ENCODE measurements around the gene MACROD2. TPM values are rescaled to one million over a fixed set of nuclear protein-coding genes. Genes with fewer than 3 reads are reported as not detected.
A peak's percentile ranks its signal among the peaks of the same experiment; 100 is the strongest.
"Not testable (repeated sequence)": the region's sequence is repeated elsewhere in the genome, so short reads cannot be mapped to it uniquely, and the experiment has no call there.

The MACROD2 gene
- total RNA-seq, 1 experiment from 2014 or later: 1.6 TPM

DNA sequence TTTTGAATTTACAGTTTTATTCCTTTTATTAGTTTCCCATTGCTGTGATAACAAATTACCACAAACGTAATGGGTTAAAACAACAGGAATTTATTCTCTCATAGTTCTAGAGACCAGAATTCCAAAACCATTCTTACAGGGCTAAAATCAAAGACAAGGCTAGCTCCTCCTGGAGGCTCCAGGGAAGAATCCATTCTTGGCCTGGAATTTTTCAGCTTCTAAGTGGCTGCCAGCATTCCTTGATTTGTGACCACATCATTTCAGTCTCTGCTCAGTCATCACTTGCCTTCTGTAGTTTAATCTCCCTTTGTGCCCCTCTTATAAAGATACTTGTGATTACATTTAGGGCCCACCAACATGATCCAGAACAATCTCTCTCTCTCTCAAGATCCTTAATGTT is 4.0 kb upstream of the MACROD2 start:
- Histone ChIP-seq H2BK5ac (ENCODE audit: insufficient read length, low read length) (no peak overlapping the region), H2BK15ac (ENCODE audit: low read depth, low read length) (no peak overlapping the region), H2BK20ac (ENCODE audit: low read depth, low read length, poor library complexity, severe bottlenecking) (no peak overlapping the region), H3K27ac (ENCODE audit: insufficient read length, low read depth, low read length) (no peak overlapping the region), H2BK120ac (ENCODE audit: low read depth, low read length, poor library complexity, severe bottlenecking) (no peak overlapping the region), H3K23ac (ENCODE audit: insufficient read length, low read depth, low read length) (no peak overlapping the region), H2AFZ (ENCODE audit: low read length) (no peak overlapping the region), H3T11ph (ENCODE audit: low read length) (no peak overlapping the region), H2AK5ac (ENCODE audit: insufficient read length, low read length) (no peak overlapping the region), H3K9ac (ENCODE audit: extremely low read depth, insufficient read length, low read length) (no peak overlapping the region), H3K79me2 (ENCODE audit: insufficient read depth, low read length) (no peaks in the 10 kb centered on the region), H3K4ac (ENCODE audit: low read depth, low read length) (no peak overlapping the region), H3K27me3 (ENCODE audit: insufficient read depth, low read length) (no peaks in the 10 kb centered on the region; the same call in 1 of the 2 replicates), H4K20me1 (ENCODE audit: control insufficient read depth, insufficient read depth, insufficient read length) (no peaks in the 10 kb centered on the region), H3K4me2 (ENCODE audit: insufficient read depth, insufficient read length, low read length) (no peak overlapping the region), H2BK12ac (ENCODE audit: insufficient read length, low read depth, low read length) (no peak overlapping the region), H4K91ac (ENCODE audit: insufficient read length, low read depth, low read length) (no peak overlapping the region), H3K18ac (ENCODE audit: insufficient read length, low read depth, low read length) (no peak overlapping the region), H3K4me1 (ENCODE audit: insufficient read depth, low read length) (no peaks in the 10 kb centered on the region), H3K23me2 (ENCODE audit: insufficient read length, low read depth, low read length, poor library complexity, severe bottlenecking) (peaks cover 2% of the 10 kb centered on the region), H3K9me3 (ENCODE audit: control insufficient read depth, low read depth, low read length) (no peaks in the 10 kb centered on the region), H3K79me1 (ENCODE audit: insufficient read depth, low read depth, low read length, poor library complexity, severe bottlenecking) (no peaks in the 10 kb centered on the region), H4K5ac (ENCODE audit: insufficient read length, low read depth, low read length) (no peak overlapping the region), H3K56ac (ENCODE audit: insufficient read length, low read depth, low read length) (no peak overlapping the region), H3K14ac (ENCODE audit: insufficient read depth, low read length) (no peak overlapping the region), H4K8ac (replicated peaks; ENCODE audit: insufficient read length, low read depth, low read length) (no peak overlapping the region)
- TF ChIP-seq, protein P1, sequence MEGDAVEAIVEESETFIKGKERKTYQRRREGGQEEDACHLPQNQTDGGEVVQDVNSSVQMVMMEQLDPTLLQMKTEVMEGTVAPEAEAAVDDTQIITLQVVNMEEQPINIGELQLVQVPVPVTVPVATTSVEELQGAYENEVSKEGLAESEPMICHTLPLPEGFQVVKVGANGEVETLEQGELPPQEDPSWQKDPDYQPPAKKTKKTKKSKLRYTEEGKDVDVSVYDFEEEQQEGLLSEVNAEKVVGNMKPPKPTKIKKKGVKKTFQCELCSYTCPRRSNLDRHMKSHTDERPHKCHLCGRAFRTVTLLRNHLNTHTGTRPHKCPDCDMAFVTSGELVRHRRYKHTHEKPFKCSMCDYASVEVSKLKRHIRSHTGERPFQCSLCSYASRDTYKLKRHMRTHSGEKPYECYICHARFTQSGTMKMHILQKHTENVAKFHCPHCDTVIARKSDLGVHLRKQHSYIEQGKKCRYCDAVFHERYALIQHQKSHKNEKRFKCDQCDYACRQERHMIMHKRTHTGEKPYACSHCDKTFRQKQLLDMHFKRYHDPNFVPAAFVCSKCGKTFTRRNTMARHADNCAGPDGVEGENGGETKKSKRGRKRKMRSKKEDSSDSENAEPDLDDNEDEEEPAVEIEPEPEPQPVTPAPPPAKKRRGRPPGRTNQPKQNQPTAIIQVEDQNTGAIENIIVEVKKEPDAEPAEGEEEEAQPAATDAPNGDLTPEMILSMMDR (conservative IDR thresholded peaks at IDR 0.05): 0 out of 3 replicates have a peak, but pooled peaks have one; percentile 10
- H3K4me1 Mint-ChIP-seq: peaks cover 12 to 14% of the 10 kb centered on the region in 2 experiments
- DNase-seq: no peak
- no peak overlapping the region for H3K27ac Mint-ChIP-seq
- peaks cover 0 to 2% of the 10 kb centered on the region in 2 experiments; a peak in 4 of 5 replicates for H3K9me3 Mint-ChIP-seq
- no CpG with 5 or more reads among the region's 1 CpG for WGBS (ENCODE audit: extremely low coverage, insufficient read length, low lambda C conversion rate)
- no peak overlapping the region for H3K4me3 Mint-ChIP-seq
- peaks cover 0 to 2% (median 0%) of the 10 kb centered on the region in 3 experiments; a peak in 1 of 7 replicates for H3K36me3 Mint-ChIP-seq (ENCODE audit: insufficient read depth in 1 of 3, low read depth in 3 of 3)
- H3K27me3 Mint-ChIP-seq (ENCODE audit: low read depth): peaks cover 5% of the 10 kb centered on the region

DNA sequence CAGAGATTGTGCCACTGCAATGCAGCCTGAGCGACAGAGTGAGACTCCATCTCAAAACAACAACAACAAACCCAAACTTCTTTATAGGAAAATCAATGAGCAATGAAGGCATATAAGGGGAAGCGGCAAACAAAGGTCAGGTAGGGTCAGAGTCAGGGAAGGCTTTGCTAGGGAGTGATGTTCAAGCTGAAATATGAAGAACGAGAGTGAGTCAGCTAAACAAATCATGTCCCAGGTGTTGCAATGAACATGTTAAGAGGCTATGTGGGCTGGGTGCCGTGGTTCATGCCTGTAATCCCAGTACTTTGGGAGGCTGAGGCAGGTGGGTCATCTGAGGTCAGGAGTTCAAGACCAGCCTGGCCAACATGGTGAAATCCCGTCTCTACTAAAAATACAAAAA is 3.4 kb upstream of the MACROD2 start:
- not testable (repeated sequence) for H2BK12ac ChIP-seq (ENCODE audit: insufficient read length, low read depth, low read length); H3K4ac ChIP-seq (ENCODE audit: low read depth, low read length); H3K4me3 Mint-ChIP-seq; H4K8ac ChIP-seq (replicated peaks; ENCODE audit: insufficient read length, low read depth, low read length); H3K27me3 ChIP-seq (ENCODE audit: insufficient read depth, low read length); H3K9me3 ChIP-seq (ENCODE audit: control insufficient read depth, low read depth, low read length); H2BK20ac ChIP-seq (ENCODE audit: low read depth, low read length, poor library complexity, severe bottlenecking); H3K23me2 ChIP-seq (ENCODE audit: insufficient read length, low read depth, low read length, poor library complexity, severe bottlenecking); DNase-seq; H3K27ac Mint-ChIP-seq; H3K4me1 ChIP-seq (ENCODE audit: insufficient read depth, low read length); H3K18ac ChIP-seq (ENCODE audit: insufficient read length, low read depth, low read length); H3K9me3 Mint-ChIP-seq; H3K79me2 ChIP-seq (ENCODE audit: insufficient read depth, low read length); H3K23ac ChIP-seq (ENCODE audit: insufficient read length, low read depth, low read length); H4K5ac ChIP-seq (ENCODE audit: insufficient read length, low read depth, low read length); H3K4me2 ChIP-seq (ENCODE audit: insufficient read depth, insufficient read length, low read length); H3T11ph ChIP-seq (ENCODE audit: low read length); H2BK5ac ChIP-seq (ENCODE audit: insufficient read length, low read length); H2BK120ac ChIP-seq (ENCODE audit: low read depth, low read length, poor library complexity, severe bottlenecking); H3K27ac ChIP-seq (ENCODE audit: insufficient read length, low read depth, low read length); H3K14ac ChIP-seq (ENCODE audit: insufficient read depth, low read length); H3K56ac ChIP-seq (ENCODE audit: insufficient read length, low read depth, low read length); H3K79me1 ChIP-seq (ENCODE audit: insufficient read depth, low read depth, low read length, poor library complexity, severe bottlenecking); H2AK5ac ChIP-seq (ENCODE audit: insufficient read length, low read length); H2AFZ ChIP-seq (ENCODE audit: low read length); H3K9ac ChIP-seq (ENCODE audit: extremely low read depth, insufficient read length, low read length); H3K36me3 Mint-ChIP-seq (ENCODE audit: insufficient read depth in 1 of 3, low read depth in 3 of 3); H2BK15ac ChIP-seq (ENCODE audit: low read depth, low read length); H4K20me1 ChIP-seq (ENCODE audit: control insufficient read depth, insufficient read depth, insufficient read length); H4K91ac ChIP-seq (ENCODE audit: insufficient read length, low read depth, low read length)
- peaks cover 11% of the 10 kb centered on the region for H3K27me3 Mint-ChIP-seq (ENCODE audit: low read depth)
- peaks cover 17 to 19% of the 10 kb centered on the region in 2 experiments for H3K4me1 Mint-ChIP-seq
- no CpG with 5 or more reads among the region's 5 CpGs for WGBS (ENCODE audit: extremely low coverage, insufficient read length, low lambda C conversion rate)

Measured in H9 (cell line).